Measurements from ENCODE around the gene LACTBL1. TPM values are rescaled to one million over a fixed set of nuclear protein-coding genes. Genes with fewer than 3 reads are reported as not detected.
"Not testable (repeated sequence)": the region's sequence is repeated elsewhere in the genome, so short reads cannot be mapped to it uniquely, and the experiment has no call there.

Gene LACTBL1
- total and polyA plus RNA-seq, 3 donors from 2014 or later = 0.50 to 1.6 TPM; not detected in 1

DNA sequence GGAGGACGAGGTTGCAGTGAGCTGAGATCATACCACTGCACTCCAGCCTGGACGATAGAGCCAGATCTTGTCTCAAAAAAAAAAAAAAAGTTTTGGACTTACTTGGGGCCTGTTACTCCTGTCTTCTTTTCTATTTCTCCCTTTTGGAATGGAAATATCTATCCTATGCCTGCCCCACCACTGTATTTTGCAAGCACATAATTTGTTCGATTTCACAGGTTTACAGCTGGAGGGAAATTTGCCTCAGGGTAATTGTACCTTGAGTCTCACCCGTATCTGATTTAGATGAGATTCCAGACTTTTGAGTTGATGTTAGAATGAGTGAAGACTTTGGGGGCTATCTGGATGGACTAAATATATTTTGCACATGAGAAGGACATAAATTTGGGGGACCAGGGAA lies 34.4 kb upstream of the LACTBL1 start:
- H3K9me3 ChIP-seq = no peaks in the 10 kb centered on the region
- WGBS, 2 donors = 85 to 88% methylated on average over 4 of the region's 4 CpGs
- no peak overlapping the region for H3K27ac ChIP-seq
- no peaks in the 10 kb centered on the region for H3K27me3 ChIP-seq
- TF ChIP-seq, protein P1, sequence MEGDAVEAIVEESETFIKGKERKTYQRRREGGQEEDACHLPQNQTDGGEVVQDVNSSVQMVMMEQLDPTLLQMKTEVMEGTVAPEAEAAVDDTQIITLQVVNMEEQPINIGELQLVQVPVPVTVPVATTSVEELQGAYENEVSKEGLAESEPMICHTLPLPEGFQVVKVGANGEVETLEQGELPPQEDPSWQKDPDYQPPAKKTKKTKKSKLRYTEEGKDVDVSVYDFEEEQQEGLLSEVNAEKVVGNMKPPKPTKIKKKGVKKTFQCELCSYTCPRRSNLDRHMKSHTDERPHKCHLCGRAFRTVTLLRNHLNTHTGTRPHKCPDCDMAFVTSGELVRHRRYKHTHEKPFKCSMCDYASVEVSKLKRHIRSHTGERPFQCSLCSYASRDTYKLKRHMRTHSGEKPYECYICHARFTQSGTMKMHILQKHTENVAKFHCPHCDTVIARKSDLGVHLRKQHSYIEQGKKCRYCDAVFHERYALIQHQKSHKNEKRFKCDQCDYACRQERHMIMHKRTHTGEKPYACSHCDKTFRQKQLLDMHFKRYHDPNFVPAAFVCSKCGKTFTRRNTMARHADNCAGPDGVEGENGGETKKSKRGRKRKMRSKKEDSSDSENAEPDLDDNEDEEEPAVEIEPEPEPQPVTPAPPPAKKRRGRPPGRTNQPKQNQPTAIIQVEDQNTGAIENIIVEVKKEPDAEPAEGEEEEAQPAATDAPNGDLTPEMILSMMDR (IDR thresholded peaks at IDR 0.05) = no peak
- TF ChIP-seq POLR2A (IDR thresholded peaks at IDR 0.05) = no peak
- DNase-seq = no peak
- H3K36me3 ChIP-seq (ENCODE audit: low read depth, missing control alignments) = no peaks in the 10 kb centered on the region
- intact Hi-C loops (cut with DNase I; ENCODE audit: low total_unique reads) = no loop called here
- peaks cover 8% of the 10 kb centered on the region for H3K4me1 ChIP-seq
- H3K4me3 ChIP-seq = no peak overlapping the region

DNA sequence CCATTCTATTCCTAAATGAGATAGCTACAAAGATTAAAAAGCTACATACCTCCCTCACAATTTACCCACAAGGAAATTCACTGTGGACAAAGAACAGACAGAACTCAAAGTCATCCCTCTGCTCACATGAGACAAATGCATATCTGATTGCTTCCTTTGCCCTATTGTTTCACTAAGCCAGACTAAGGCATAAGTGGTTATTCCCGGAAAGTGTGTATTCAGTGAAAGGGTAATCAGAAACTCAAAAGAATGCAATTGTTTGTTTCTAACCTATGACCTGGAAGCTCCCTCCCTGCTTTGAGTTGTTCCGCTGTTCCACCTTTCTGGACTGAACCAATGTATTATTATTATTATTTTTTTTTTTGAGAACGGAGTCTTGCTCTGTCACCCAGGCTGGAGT lies 32.1 kb upstream of the LACTBL1 start:
- DNase-seq; H3K9me3 ChIP-seq; H3K4me1 ChIP-seq; H3K27me3 ChIP-seq; H3K4me3 ChIP-seq; H3K27ac ChIP-seq; intact Hi-C loops (cut with DNase I; ENCODE audit: low total_unique reads); H3K36me3 ChIP-seq (ENCODE audit: low read depth, missing control alignments): not testable (repeated sequence)
- WGBS, 2 donors = 67 to 69% methylated on average over 3 of the region's 3 CpGs

DNA sequence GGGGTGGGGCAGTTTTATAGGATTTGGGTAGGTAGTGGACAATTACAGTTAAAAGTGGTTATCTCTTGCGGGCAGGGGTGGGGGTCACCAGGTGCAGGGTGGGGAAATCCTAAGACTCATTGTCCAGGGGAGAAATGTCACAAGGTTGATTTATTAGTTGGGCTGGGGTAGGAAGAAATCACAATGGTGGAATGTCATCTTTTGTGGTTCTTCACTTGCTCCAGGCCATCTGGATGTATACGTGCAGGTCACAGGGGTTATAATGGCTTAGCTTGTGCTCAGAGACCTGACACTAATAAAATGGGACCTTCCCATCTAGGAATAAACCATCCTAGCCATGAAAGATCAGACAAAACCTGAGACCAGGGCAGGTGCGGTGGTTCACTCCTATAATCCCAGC lies 31.4 kb upstream of the LACTBL1 start:
- WGBS, 2 donors = 82 to 85% methylated on average over 3 of the region's 3 CpGs
- no peak for DNase-seq
- peaks cover 8% of the 10 kb centered on the region for H3K4me1 ChIP-seq
- H3K4me3 ChIP-seq = no peak overlapping the region
- no peaks in the 10 kb centered on the region for H3K36me3 ChIP-seq (ENCODE audit: low read depth, missing control alignments)
- no peak overlapping the region for H3K27ac ChIP-seq
- H3K9me3 ChIP-seq = no peaks in the 10 kb centered on the region
- no peak for TF ChIP-seq POLR2A (IDR thresholded peaks at IDR 0.05)
- TF ChIP-seq, protein P1 (IDR thresholded peaks at IDR 0.05) = no peak
- intact Hi-C loops (cut with DNase I; ENCODE audit: low total_unique reads) = no loop called here
- H3K27me3 ChIP-seq = no peaks in the 10 kb centered on the region

DNA sequence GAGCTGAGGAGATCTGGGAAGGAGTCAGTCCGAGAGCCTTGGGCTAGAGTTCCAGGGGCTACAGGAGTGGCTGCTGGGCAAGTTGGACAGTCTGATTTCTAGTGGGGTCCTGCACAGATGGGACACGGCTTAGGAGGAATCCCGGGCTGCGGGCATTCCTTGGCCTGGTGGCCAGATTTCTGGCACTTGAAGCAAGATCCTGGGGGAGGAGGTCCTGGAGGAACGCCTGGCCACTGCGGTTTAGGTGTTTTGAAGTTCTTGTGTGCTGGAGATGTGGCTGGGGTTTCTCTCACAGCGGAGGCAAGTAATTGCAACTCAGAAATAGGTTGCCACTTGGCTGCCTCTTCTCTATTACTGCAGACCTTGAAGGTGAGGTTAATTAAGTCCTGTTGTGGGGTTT lies 29.6 kb upstream of the LACTBL1 start:
- H3K4me1 ChIP-seq; H3K4me3 ChIP-seq; H3K9me3 ChIP-seq; H3K27me3 ChIP-seq; DNase-seq; intact Hi-C loops (cut with DNase I; ENCODE audit: low total_unique reads); H3K27ac ChIP-seq; H3K36me3 ChIP-seq (ENCODE audit: low read depth, missing control alignments): not testable (repeated sequence)
- 88 to 90% methylated on average over 6 to 7 of the region's 7 CpGs for WGBS, 2 donors

DNA sequence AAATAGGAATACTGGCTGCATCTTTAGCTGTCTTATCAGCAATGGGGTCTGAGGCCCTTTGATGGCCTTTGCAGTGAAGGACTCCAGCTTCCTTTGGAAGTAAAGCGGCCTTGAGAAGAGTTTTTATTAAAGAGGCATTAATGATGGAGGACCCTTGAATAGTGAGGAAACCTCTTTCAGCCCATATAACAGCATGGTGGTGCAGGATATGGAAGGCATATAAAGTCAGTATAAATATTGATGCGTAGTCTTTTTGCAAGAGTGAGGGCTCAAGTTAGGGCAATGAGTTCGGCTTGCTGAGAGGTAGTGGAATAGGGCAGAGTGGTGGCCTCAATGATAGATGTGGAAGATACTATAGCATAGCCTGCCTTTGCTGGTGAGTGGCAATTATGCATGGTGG lies 27.5 kb upstream of the LACTBL1 start:
- WGBS, 2 donors = 92 to 97% methylated on average over 3 of the region's 3 CpGs
- H3K27ac ChIP-seq; DNase-seq; H3K9me3 ChIP-seq; H3K36me3 ChIP-seq (ENCODE audit: low read depth, missing control alignments); H3K4me3 ChIP-seq; H3K4me1 ChIP-seq; intact Hi-C loops (cut with DNase I; ENCODE audit: low total_unique reads); H3K27me3 ChIP-seq: not testable (repeated sequence)

DNA sequence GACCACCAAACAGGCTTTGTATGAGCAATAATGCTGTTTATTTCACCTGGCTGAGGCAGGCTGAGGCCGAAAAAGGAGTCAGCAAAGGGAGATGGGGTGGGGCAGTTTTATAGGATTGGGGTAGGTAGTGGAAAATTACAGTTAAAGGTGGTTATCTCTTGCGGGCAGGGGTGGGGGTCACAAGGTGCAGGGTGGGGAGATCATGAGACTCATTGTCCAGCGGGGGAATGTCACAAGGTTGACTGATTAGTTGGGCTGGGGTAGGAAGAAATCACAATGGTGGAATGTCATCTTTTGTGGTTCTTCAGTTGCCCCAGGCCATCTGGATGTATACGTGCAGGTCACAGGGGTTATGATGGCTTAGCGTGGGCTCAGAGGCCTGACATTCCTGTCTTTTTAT lies 24.9 kb upstream of the LACTBL1 start:
- H3K4me3 ChIP-seq; DNase-seq; H3K4me1 ChIP-seq; H3K9me3 ChIP-seq; H3K27me3 ChIP-seq; intact Hi-C loops (cut with DNase I; ENCODE audit: low total_unique reads); H3K27ac ChIP-seq; H3K36me3 ChIP-seq (ENCODE audit: low read depth, missing control alignments): not testable (repeated sequence)
- WGBS, 2 donors = 88 to 89% methylated on average over 5 of the region's 5 CpGs

DNA sequence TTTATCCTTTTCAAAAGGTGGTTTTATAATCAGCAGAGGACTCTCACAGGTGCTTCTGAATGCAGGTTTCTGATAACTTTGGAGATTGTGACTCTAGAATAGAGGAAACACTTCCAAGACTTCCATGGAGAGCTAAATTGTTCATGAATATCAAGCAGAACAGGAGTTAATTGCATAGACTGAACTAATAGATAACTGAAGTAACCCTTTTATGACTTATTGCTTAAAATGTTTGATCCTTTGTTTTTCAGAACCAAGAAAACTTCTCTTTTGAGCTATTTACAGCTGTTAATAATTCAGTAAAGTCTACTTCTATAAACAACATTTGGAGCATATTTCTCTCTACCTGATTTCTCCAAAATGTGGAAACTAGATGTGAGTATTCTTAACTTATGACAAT lies 23.1 kb upstream of the LACTBL1 start:
- TF ChIP-seq POLR2A (IDR thresholded peaks at IDR 0.05) = no peak
- TF ChIP-seq, protein P1 (IDR thresholded peaks at IDR 0.05) = no peak
- intact Hi-C loops (cut with DNase I; ENCODE audit: low total_unique reads) = no loop called here
- no peaks in the 10 kb centered on the region for H3K36me3 ChIP-seq (ENCODE audit: low read depth, missing control alignments)
- H3K4me3 ChIP-seq = no peak overlapping the region
- H3K4me1 ChIP-seq = no peaks in the 10 kb centered on the region
- H3K27me3 ChIP-seq = no peaks in the 10 kb centered on the region
- H3K27ac ChIP-seq = no peak overlapping the region
- no peak for DNase-seq
- H3K9me3 ChIP-seq = no peaks in the 10 kb centered on the region

DNA sequence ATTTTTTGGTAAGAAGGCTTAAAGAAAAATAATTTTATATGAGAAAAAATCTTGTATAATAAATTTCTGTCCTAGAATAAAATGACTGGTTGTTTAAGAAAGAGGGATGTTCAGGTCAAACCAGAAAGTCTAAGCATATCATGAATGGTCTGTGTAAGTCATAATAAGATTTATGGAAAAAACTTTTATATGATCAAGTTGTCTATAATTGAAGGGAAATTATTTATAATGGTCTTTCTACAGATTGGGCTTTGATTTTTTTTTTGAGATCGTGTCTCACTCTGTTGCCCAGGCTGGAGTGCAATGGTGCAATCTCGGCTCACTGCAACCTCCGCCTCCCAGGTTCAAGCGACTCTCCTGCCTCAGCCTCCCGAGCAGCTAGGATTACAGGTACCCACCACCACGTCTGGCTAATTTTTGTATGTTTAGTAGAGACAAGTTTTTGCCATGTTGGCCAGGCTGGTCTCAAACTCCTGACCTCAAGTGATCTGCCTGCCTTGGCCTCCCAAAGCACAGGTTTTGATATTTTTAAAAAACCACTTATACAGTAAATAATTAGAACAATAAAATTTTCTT lies 20.6 kb upstream of the LACTBL1 start:
- DNase-seq; intact Hi-C loops (cut with DNase I; ENCODE audit: low total_unique reads); H3K9me3 ChIP-seq; H3K27me3 ChIP-seq; H3K4me1 ChIP-seq; H3K27ac ChIP-seq; H3K4me3 ChIP-seq; H3K36me3 ChIP-seq (ENCODE audit: low read depth, missing control alignments): not testable (repeated sequence)
- 83 to 87% methylated on average over 6 of the region's 6 CpGs for WGBS, 2 donors

DNA sequence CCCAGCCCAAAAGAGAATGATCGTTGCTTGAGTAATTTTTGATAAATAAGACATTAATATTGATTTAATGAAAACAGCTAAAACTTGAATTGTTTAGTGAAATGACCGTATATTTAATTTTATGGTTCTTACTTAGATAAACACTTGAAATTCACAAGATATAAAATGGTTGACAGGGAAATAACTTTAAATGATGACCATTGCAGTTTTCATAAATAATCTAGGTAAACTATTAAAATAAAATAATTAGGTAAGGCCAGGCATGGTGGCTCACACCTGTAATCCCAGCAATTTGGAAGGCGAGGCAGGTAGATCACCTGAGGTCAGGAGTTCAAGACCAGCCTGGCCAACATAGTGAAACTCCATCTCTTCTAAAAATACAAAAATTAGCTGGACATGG lies 19.7 kb upstream of the LACTBL1 start:
- 76 to 87% methylated on average over 3 of the region's 3 CpGs for WGBS, 2 donors
- H3K27ac ChIP-seq; H3K4me1 ChIP-seq; DNase-seq; H3K36me3 ChIP-seq (ENCODE audit: low read depth, missing control alignments); H3K4me3 ChIP-seq; H3K9me3 ChIP-seq; intact Hi-C loops (cut with DNase I; ENCODE audit: low total_unique reads); H3K27me3 ChIP-seq: not testable (repeated sequence)

Measured in testis (tissue), 3 donors.